IMR-90 (cell line): Measurements from ENCODE around the gene NOS2. TPM values are rescaled to one million over a fixed set of nuclear protein-coding genes. Genes with fewer than 3 reads are reported as not detected.

Experiments used
- ATAC-seq: fragments of 200-7000 bp; cut with Tn5 transposase; 2 replicates; pipeline ENCODE4 v1.9.1; 2020; ENCODE audit warnings: low read depth, mild to moderate bottlenecking, moderate library complexity
- BruUV-seq: library from RNA; stranded (reverse); fragments of 400-500 nt; replicated peaks from 2 replicates; lab custom pipeline; 2021; lab: Mats Ljungman, UMichigan
- CTCF ChIA-PET: fragments of 300-600 bp; formaldehyde crosslinking; extraction: SDS; loops from one replicate; lab custom pipeline; 2021; ENCODE audit warnings: antibody characterized with exemption; lab: Yijun Ruan, JAX
- POLR2A ChIA-PET: fragments of 300-600 bp; sonication (Branson Sonifier 250); formaldehyde crosslinking; loops from one replicate; lab custom pipeline; 2022; ENCODE audit warnings: antibody characterized with exemption; ENCODE audit not compliant: unreplicated experiment; lab: Charles Lee
- DNase-seq: peaks from one replicate; pipeline ENCODE4 v3.0.0; 2013
- H2AFZ ChIP-seq: replicated peaks from 2 replicates; pipeline ENCODE3; 2013; ENCODE audit warnings: low read length, mild to moderate bottlenecking; ENCODE audit not compliant: poor library complexity
- H2AK5ac ChIP-seq: 2 replicates; pipeline ENCODE4 v1.6.1; 2013; ENCODE audit warnings: low read depth, low read length, inconsistent platforms
- H2AK9ac ChIP-seq: replicated peaks from 2 replicates; pipeline ENCODE3; 2013; ENCODE audit warnings: mild to moderate bottlenecking, low read depth, low read length, moderate library complexity; ENCODE audit not compliant: poor library complexity
- H2BK120ac ChIP-seq: 2 replicates; pipeline ENCODE4 v1.6.1; 2013; ENCODE audit warnings: low read depth, low read length, inconsistent platforms
- H2BK15ac ChIP-seq: 3 replicates; pipeline ENCODE4 v1.6.1; 2013; ENCODE audit warnings: low read depth, low read length, inconsistent platforms
- H2BK20ac ChIP-seq: 2 replicates; pipeline ENCODE4 v1.6.1; 2013; ENCODE audit warnings: low read depth, mild to moderate bottlenecking, inconsistent platforms, low read length, moderate library complexity
- H2BK5ac ChIP-seq: 2 replicates; pipeline ENCODE4 v1.6.1; 2013; ENCODE audit warnings: mild to moderate bottlenecking, low read depth, low read length, inconsistent platforms; ENCODE audit not compliant: poor library complexity, severe bottlenecking
- H3K14ac ChIP-seq: replicated peaks from 2 replicates; pipeline ENCODE4 v1.6.1; 2013; ENCODE audit warnings: low read depth, low read length, inconsistent platforms
- H3K18ac ChIP-seq: 2 replicates; pipeline ENCODE4 v1.6.1; 2013; ENCODE audit warnings: low read depth, low read length, control low read depth
- H3K23ac ChIP-seq: 2 replicates; pipeline ENCODE4 v1.6.1; 2013; ENCODE audit warnings: low read depth, low read length, inconsistent platforms
- H3K27ac ChIP-seq: 2 replicates; pipeline ENCODE4 v1.5.1; 2013; ENCODE audit warnings: mild to moderate bottlenecking, control low read depth, low read length; ENCODE audit not compliant: insufficient read depth
- H3K27me3 ChIP-seq: 2 replicates; pipeline ENCODE4 v1.6.1; 2013; ENCODE audit warnings: low read length; ENCODE audit not compliant: control insufficient read depth, insufficient read depth
- H3K36me3 ChIP-seq: 2 replicates; pipeline ENCODE4 v1.6.1; 2013; ENCODE audit warnings: low read length, mixed read lengths; ENCODE audit not compliant: control insufficient read depth, insufficient read depth
- H3K4ac ChIP-seq: 2 replicates; pipeline ENCODE4 v1.6.1; 2013; ENCODE audit warnings: low read depth, low read length, inconsistent platforms
- H3K4me1 ChIP-seq: 2 replicates; pipeline ENCODE4 v1.6.1; 2013; ENCODE audit warnings: low read length, mixed read lengths; ENCODE audit not compliant: control insufficient read depth, insufficient read depth
- H3K4me2 ChIP-seq: 2 replicates; pipeline ENCODE4 v1.6.1; 2013; ENCODE audit warnings: low read depth, mild to moderate bottlenecking, control low read depth, low read length, moderate library complexity
- H3K4me3 ChIP-seq: 2 replicates; pipeline ENCODE4 v1.5.1; 2013; ENCODE audit warnings: low read depth, mild to moderate bottlenecking, control low read depth, low read length, moderate library complexity; ENCODE audit not compliant: insufficient read depth
- H3K56ac ChIP-seq: 2 replicates; pipeline ENCODE4 v1.6.1; 2013; ENCODE audit warnings: low read length, inconsistent platforms; ENCODE audit not compliant: insufficient read depth; ENCODE audit errors: extremely low read depth
- H3K79me1 ChIP-seq, 2 experiments: 2 replicates each; pipeline ENCODE4 v1.6.1; 2013; ENCODE audit warnings: low read length in 2 of 2, inconsistent platforms in 1 of 2, low read depth in 1 of 2
- H3K9ac ChIP-seq: 2 replicates; pipeline ENCODE4 v1.6.1; 2013; ENCODE audit warnings: low read depth, low read length, control low read depth
- H3K9me1 ChIP-seq: 2 replicates; pipeline ENCODE4 v1.6.1; 2013; ENCODE audit warnings: low read length, inconsistent platforms; ENCODE audit not compliant: insufficient read depth
- H3K9me3 ChIP-seq: 2 replicates; pipeline ENCODE4 v1.6.1; 2013; ENCODE audit warnings: low read length; ENCODE audit not compliant: control insufficient read depth, insufficient read depth
- H4K20me1 ChIP-seq: 2 replicates; pipeline ENCODE4 v1.6.1; 2013; ENCODE audit warnings: low read length, inconsistent platforms; ENCODE audit not compliant: insufficient read depth
- H4K5ac ChIP-seq: 2 replicates; pipeline ENCODE4 v1.6.1; 2013; ENCODE audit warnings: mild to moderate bottlenecking, low read depth, low read length, control low read depth
- H4K8ac ChIP-seq, 2 experiments: 2 replicates each; pipeline ENCODE4 v1.6.1; 2013; ENCODE audit warnings: low read depth in 2 of 2, low read length in 2 of 2, control low read depth in 1 of 2, inconsistent platforms in 1 of 2
- H4K91ac ChIP-seq: 2 replicates; pipeline ENCODE4 v1.6.1; 2013; ENCODE audit warnings: low read depth, low read length, inconsistent platforms; ENCODE audit not compliant: insufficient read depth
- BHLHE40 ChIP-seq: fragments of 150-350 bp; IDR thresholded peaks from 2 replicates; pipeline ENCODE4 v1.6.1; 2016; ENCODE audit warnings: mild to moderate bottlenecking, low read depth, low read length
- CHD1 ChIP-seq: IDR thresholded peaks from 2 replicates; pipeline ENCODE4 v1.6.1; 2012; ENCODE audit warnings: low read depth, low read length, improper control_type of control experiment
- MAFK ChIP-seq: IDR thresholded peaks from 2 replicates; pipeline ENCODE4 v1.6.1; 2012; ENCODE audit warnings: low read depth, low read length, improper control_type of control experiment
- MXI1 ChIP-seq: IDR thresholded peaks from 2 replicates; pipeline ENCODE4 v1.6.1; 2012; ENCODE audit warnings: low read depth, mild to moderate bottlenecking, low read length, moderate library complexity, borderline replicate concordance
- NFE2L2 ChIP-seq: fragments of 150-350 bp; IDR thresholded peaks from 2 replicates; pipeline ENCODE4 v1.6.1; 2016; ENCODE audit warnings: low read depth, mild to moderate bottlenecking, low read length
- POLR2A ChIP-seq: IDR thresholded peaks from 2 replicates; pipeline ENCODE4 v1.6.1; 2012; ENCODE audit warnings: mild to moderate bottlenecking, low read depth, low read length
- RAD21 ChIP-seq: IDR thresholded peaks from 2 replicates; pipeline ENCODE4 v1.6.1; 2012; ENCODE audit warnings: low read length, improper control_type of control experiment
- RFX5 ChIP-seq: IDR thresholded peaks from 2 replicates; pipeline ENCODE4 v1.8.0; 2012; ENCODE audit warnings: low read depth, mild to moderate bottlenecking, low read length, moderate library complexity
- WGBS, 2 experiments: methylation state at CpG; one replicate each; pipeline versions ENCODE4 v1.1.5 to v1.1.7; 2013; ENCODE audit warnings: missing lambda C conversion rate in 2 of 2; ENCODE audit not compliant: insufficient read length in 1 of 2; ENCODE audit errors: extremely low coverage in 2 of 2; 5-methylcytosine and 5-hydroxymethylcytosine counted together
- dilution Hi-C: fragments of 300-500 bp; cut with HindIII; formaldehyde crosslinking; loops from one replicate; pipeline ENCODE4 v1.14.3; 2018; ENCODE audit warnings: low sequenced_read_pairs; ENCODE audit not compliant: unreplicated experiment
- in situ Hi-C: fragments of 300-500 bp; cut with MboI; formaldehyde crosslinking; loops from 3 replicates; pipeline ENCODE4 v1.14.3; 2019; ENCODE audit warnings: low sequenced_read_pairs, inconsistent platforms, mixed read lengths
- intact Hi-C: fragments of 100-400 bp; cut with micrococcal nuclease; formaldehyde crosslinking; loops from 2 replicates; pipeline ENCODE4 v1.10.0; 2022
- polyA plus RNA-seq, 3 experiments: library from polyadenylated mRNA; depleted of rRNA; stranded (reverse); fragments of >200 nt; gene quantifications; 2 replicates each; pipeline ENCODE4 v1.2.3, GENCODE V29; 2012; ENCODE audit warnings: low replicate concordance in 1 of 3
- total RNA-seq: library from RNA; depleted of rRNA; stranded (reverse); fragments of >200 nt; gene quantifications from 2 replicates; pipeline ENCODE4 v1.2.3, GENCODE V29; 2012

The NOS2 gene
- total and polyA plus RNA-seq, 2 of the 4 experiments (the other 2 are of a cell fraction): under 0.01 TPM; not detected in 1

GRCh38 chr17:27778183-27778582, 22.1 kb downstream of the NOS2 start:
- Histone ChIP-seq H3K9me1 (no peaks in the 10 kb centered on the region), H4K8ac (no peak overlapping the region), H3K18ac (no peak overlapping the region), H4K91ac (no peak overlapping the region), H3K4me1 (no peaks in the 10 kb centered on the region), H3K23ac (no peak overlapping the region), H2AFZ (no peak overlapping the region), H3K9ac (no peak overlapping the region), H2BK120ac (no peak overlapping the region), H2AK9ac (no peak overlapping the region), H3K27ac (no peak overlapping the region), H3K79me1 (no peaks in the 10 kb centered on the region), H3K9me3 (no peaks in the 10 kb centered on the region), H2BK20ac (no peak overlapping the region), H3K14ac (no peak overlapping the region), H3K4me2 (no peak overlapping the region), H2BK5ac (no peak overlapping the region), H3K4me3 (no peak overlapping the region), H3K36me3 (no peaks in the 10 kb centered on the region), H3K27me3 (peaks cover 8% of the 10 kb centered on the region), H3K4ac (no peak overlapping the region), H4K5ac (no peak overlapping the region), H2BK15ac (no peak overlapping the region), H2AK5ac (no peak overlapping the region), H3K56ac (no peak overlapping the region), H4K20me1 (no peaks in the 10 kb centered on the region)
- ATAC-seq: peak; percentile 53
- intact Hi-C loops (no loop called here), in situ Hi-C loops (no loop called here), dilution Hi-C loops (no loop called here)
- POLR2A ChIA-PET: no interaction called here
- CTCF ChIA-PET: no interaction called here
- TF ChIP-seq MAFK (no peak), RAD21 (no peak), MXI1 (no peak), POLR2A (no peak), CHD1 (no peak), NFE2L2 (0 out of 2 replicates have a peak, but pooled peaks have one; percentile 35), RFX5 (no peak), BHLHE40 (no peak)
- no TSS peak for BruUV-seq
- DNase-seq: peak; percentile 25
- WGBS, 2 experiments: 86% methylated on average over 1 of the region's 4 CpGs; no CpG with 5 or more reads in 1 of the 2 experiments
